Hematopoietic multipotent progenitor cell treated with erythropoietin and hydrocortisone succinate and interleukin-3 and kit ligand, for 6 days (in vitro differentiated cells): Measurements from ENCODE around the gene SLFN5.
"Not testable (repeated sequence)": the region's sequence is repeated elsewhere in the genome, so short reads cannot be mapped to it uniquely, and the experiment has no call there.

Source experiments
- DNase-seq: peaks from one replicate; pipeline ENCODE4 v3.0.0-alpha.2; 2015

The SLFN5 gene

DNA sequence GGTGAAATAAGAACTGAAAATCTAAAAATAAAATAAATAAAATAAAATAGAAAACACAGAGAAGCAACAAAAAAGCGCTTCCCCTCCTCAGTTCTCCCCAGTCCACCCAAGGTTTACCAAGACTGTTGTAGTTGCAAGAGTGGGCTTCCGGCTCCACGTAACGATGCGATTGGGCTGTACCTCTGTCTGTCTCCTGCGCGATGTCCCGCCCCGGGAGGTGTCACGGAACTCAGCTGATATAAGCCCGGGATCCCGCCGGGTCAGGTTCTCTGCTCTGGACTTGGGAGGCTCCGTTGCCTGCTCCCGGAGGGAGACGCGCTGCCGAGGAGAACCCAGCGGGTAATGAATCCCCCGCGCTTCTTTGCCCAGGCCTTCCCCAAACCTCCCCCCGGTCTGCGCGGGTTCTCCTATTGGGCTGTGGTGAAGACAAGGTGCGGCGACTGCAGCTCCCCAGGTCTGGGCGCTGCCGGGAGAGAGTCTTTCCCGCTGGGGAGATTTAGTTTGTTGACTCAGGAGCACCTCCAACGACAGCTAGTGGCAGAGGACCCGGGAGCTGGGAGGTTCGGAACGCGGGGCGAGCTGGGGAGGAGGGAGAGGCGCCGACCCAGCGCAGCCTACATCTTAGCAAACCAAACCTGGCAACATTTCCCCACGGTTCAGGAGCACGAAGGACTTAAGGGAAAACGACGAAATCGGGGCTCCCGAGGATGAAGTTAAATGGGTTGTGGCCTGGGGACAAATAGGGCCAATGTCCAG is at the start of gene SLFN5:
Gene SLFN5 (plus strand): TSS at position 268 of the 756 bp plus-strand sequence. CDS start 15,619 bp downstream, outside the sequence.
- DNase-seq, result peak; percentile 90

DNA sequence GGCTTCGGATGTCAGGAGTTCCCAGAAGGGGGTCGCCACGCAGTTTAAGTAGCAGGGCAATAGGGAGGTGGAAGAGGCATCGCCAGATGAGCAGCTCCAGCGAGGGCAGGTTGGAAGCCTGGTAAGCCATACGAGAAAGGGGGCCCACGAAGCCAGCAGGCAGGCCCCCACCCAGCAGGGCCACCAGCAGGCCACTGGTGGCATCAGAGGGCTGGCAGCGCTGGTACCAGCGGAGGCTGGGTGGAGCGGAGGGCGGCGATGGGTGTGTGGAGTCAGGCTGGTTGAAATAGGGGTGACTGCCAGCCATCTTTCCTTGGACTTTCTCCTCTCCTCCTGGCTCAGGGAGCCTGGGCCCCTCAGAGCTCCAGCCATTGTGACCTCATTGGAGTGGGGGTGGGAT is 48.9 kb upstream of the SLFN5 start, which contains the start of gene SLC35G3:
Gene SLC35G3 (minus strand): TSS at position 393 of the 400 bp plus-strand sequence. CDS start 86 bp downstream, at position 307.
- not testable (repeated sequence) for DNase-seq

DNA sequence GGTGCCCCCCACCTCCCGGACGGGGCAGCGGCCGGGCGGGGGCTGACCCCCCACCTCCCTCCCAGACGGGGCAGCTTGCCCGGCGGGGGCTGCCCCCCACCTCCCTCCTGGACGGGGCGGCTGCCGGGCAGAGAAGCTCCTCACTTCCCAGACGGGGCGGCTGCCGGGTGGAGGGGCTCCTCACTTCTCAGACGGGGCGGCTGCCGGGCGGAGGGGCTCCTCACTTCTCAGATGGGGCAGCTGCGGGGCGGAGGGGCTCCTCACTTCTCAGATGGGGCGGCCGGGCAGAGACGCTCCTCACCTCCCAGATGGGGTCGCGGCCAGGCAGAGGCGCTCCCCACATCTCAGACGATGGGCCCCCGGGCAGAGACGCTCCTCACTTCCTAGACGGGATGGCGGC is 47.8 kb upstream of the SLFN5 start:
- DNase-seq, result not testable (repeated sequence)

DNA sequence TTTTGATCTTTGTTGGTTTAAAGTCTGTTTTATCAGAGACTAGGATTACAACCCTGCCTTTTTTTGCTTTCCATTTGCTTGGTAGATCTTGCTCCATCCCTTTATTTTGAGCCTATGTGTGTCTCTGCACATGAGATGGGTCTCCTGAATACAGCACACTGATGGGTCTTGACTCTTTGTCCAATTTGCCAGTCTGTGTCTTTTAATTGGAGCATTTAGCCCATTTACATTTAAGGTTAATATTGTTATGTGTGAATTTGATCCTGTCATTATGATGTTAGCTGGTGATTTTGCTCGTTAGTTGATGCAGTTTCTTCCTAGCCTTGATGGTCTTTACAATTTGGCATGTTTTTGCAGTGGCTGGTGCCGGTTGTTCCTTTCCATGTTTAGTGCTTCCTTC is 40.3 kb upstream of the SLFN5 start:
- DNase-seq, result not testable (repeated sequence)

DNA sequence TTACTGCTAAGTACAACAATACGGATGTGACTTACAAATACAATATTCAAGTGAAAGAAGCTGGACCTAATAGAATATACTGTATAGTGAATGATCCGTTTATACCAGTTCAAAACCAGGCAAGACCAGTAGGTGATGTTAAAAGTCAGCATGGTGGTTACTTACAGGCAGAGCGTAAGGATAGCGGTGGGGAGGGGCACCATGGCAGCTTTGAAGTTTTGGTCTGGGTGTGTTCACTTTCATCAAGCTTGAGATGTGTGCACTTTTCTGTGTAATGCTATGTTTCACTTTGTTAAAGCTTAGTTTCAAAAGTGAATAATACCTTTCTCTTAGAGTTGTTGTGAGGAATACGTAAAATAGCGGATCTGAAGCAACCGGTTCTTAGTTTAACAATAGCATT is 32.1 kb upstream of the SLFN5 start:
- DNase-seq, result no peak

DNA sequence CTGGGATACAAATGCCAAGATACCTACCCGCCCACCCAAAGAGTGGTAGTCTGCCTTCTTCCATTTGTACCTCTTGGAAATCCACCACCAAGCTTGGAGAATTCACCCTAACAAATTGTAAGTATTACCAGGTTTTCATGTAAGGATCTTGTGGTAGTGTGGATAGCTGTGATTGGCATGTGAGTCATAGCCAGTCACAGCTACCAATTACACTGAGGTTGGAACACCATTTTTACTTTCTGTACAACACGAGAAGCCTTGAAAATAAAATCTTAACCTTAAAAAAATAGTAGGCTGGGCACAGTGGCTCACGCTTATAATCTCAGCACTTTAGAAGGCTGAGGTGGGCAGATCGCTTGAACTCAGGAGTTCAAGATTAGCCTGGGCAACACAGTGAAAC is 30.2 kb upstream of the SLFN5 start:
- no peak for DNase-seq

DNA sequence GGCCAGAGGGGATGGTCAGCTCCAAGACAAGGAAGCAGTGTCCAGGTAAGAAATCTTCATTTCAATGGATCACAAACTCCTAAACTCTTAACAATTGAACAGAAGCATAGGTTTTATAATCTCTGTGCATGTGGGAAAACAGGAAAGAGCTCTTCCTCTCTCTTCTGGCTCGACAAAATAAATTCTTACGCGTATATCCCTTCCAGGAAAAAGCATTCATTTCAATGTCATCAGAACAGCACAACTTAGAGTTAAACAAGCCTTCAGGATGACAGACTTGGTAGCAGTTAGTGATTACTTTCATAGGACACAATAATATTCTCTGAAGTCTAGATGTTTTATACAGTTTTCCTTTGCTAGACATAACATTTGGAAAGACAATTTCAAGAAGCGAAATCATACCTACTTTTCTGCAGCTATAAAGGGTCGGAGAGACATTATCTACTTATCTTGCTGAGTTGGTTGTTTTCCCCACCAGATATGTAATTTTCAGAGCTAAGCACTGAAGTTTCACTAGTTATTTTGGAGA is 29.4 kb upstream of the SLFN5 start:
- DNase-seq, result no peak

DNA sequence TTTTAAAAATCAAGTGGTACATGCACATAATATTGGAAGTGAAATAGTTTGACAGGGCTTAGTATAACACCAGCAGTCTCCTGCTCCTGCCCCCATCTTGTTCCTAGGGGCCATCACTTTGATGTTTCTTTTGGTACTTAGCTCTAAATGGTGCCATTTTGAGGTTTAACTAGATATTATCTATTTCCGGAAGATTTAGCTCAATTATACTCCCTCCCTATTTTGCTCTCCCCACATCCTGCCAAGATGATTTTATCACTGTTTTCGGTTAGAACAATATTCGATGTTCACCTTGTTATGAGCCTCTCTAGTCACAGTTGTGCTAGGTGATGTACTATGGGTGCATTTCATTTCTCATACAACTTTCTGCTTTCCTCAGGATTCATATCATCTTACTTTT is 28.7 kb upstream of the SLFN5 start:
- peak; percentile 69 for DNase-seq

DNA sequence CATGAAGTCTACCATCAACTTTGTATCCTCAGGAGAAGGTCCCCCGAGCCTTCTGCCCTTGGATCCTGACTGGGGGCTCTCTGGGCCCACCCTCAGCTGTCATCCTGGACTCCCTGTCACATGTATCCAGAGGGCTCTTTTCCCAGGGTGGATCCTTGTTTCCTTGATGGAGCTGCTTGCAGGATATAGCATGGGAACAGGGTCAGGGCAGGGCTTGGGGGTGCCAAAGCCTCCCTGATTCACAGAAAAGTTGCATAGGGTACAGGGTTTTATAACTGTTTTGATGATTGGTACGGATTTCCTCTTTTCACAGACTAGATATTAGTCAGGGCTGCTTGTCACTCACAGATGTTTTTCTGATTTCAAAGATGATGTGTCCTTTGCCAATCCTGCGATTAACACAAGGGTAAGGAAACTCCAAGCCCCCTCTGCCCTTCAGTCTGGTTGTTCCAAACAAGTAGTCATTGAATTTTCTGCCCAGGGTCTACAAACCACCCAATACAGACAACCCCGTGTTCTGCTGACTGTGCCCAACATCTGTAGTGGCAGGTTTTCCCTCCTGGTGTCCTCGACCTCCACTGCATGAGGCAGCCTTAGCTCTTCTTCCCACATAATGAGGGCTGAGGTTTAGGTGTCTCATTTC is 28.1 kb upstream of the SLFN5 start:
- peak; percentile 21 for DNase-seq

DNA sequence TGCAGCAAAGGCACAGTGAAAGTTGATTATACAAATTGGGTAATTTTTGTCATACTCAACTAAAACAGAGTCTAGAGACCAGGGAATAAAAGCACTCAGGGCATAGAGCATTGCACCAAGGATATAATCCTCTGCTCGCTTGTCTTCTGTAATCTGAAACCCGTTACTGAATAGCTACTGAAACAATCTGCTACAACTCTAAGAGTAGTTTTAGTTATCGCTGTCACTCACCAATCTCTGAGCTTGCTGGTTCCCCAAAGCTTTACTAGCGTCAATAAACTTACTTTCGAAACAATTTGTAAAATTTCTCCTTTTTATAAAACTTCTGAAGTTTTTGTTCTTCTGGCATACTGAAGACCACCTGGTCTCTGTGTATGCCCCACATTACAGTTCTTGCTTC is 25.8 kb upstream of the SLFN5 start:
- DNase-seq, result no peak

DNA sequence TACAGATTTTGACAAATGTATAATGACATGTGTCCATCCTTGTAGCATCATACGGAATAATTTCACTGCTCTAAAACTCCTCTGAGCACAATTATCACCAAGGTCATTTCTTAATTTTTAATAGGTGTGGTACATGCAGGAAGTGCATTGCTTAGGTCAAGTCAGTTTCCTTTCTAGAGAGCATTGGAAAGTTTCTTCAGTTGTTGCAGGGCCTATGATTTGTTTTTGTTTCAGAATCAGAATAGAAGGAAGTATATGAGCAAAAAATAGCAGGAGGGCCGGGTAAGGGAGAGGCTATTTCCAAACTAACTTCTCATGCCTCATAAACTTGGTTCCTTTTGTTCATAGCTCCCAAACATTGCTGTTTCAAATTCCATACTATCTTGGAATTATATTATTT is 24.0 kb upstream of the SLFN5 start:
- no peak for DNase-seq

DNA sequence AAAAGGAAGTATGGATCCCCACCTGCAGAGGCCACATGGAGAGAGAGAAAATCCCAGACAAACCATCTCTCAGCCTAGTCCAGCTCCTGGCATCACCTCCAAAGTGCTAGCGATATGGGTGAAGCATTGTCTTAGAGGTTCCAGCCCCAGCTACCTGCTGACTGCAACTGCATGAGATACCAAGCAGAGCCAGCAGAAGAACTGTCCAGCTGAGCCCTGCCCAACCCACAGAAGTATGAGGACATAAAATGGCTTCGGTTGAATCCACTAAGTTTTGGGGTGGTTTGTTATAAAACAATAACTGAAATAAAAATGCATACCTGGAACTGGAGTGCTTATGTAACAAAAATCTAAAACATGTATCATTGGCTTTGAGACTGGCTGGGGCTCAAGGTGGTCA is 20.4 kb upstream of the SLFN5 start:
- no peak for DNase-seq

DNA sequence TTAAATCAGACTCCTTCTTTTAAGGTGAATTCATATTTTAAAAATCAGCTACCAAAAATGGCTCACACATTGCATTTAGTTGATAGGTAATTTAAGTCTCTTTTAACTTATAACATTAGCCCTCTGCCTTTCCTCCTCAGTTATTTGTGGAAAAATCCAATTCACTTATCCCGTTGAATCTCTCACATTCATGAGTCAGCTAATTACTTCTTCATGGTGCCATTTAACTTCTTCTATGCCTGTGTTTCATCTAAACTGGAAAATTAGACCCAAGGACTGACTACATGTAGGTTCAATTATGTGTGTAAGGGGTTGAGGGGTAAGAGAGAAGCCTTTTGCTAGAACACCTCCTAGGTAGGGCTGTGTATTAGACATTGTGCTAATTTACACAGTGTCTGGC is 18.4 kb upstream of the SLFN5 start:
- DNase-seq, result no peak

DNA sequence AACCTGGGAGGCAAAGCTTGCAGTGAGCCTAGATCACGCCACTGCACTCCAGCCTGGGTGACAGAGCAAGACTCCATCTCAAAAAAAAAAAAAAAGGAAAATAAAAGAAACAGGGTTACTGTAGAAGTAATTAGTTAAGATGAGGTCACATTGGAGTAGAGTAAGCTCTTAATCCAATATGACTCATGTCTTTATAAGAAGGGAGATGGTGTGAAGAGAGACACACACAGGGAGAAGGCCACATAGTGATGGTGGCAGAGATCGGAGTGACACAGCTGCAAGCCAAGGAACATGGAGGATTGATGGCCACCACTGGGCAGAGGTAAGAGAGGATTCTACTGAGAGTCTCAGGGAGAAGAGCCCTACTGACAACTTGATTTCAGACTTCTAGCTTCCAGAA is 15.3 kb upstream of the SLFN5 start:
- DNase-seq, result no peak

DNA sequence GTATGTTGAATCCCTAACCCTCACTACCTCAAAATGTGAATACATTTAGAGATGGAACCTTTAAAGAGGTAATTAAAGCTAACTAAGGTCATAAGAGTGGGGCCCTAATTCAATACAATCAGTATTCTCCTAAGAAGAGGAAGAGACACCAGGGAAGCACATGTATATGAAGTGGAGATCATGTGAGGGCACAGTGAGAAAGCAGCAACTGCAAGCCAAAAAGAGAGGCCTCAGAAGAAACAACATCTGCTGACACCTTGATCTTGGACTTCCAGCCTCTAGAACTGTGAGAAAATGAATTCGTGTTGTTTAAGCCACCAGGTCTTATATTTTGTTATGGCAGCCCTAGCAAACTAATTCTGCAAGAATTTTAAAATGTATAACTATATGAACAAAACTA is 13.2 kb upstream of the SLFN5 start:
- no peak for DNase-seq

DNA sequence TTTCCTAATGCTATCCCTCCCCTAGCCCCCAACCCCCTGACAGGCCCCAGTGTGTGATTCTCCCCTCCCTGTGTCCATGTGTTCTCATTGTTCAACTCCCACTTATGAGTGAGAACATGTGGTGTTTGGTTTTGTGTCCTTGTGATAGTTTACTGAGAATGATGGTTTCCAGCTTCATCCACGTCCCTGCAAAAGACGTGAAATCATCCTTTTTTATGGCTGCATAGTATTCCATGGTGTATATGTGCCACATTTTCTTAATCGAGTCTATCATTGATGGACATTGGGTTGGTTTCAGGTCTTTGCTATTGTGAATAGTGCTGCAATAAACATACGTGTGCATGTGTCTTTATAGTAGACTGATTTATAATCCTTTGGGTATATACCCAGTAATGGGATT is 8.6 kb upstream of the SLFN5 start:
- not testable (repeated sequence) for DNase-seq

DNA sequence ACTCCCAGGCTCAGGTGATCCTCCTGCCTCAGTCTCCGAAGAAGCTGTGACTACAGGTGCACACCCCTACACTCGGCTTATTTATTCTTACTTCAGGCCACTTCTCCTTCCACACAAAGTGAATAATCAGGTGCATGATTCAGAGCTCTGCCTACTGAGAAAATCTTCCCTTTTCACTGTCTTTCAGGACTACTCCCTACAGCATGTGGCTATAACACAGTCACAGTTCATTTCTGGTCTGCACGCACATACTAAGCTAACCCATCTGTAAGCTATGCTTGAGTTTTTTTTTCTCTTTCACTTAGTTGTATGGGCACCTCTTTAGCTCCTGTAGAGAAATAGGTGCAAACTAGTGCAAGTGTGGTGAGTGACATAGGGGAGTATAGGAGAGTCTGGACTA is 7.6 kb upstream of the SLFN5 start:
- no peak for DNase-seq

DNA sequence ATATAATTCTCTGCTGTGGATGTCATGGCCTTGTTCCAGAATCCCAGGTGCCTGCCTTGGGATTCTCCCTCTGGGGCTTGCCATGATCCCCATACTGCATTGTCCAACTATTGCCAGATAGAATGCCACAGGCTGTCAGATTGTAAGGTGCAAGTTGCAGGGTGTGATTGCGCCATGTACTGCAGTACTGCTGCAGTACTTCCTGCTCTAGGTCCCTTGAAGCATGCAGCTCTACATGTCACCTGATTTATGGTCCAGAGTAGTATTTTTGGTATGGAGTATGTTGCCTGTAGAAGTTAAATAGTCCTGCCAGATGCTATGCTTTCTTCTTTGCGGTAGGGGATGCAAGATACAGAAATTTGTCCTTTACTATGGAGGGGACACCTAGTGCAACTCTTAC is 7.0 kb upstream of the SLFN5 start:
- DNase-seq, result no peak

DNA sequence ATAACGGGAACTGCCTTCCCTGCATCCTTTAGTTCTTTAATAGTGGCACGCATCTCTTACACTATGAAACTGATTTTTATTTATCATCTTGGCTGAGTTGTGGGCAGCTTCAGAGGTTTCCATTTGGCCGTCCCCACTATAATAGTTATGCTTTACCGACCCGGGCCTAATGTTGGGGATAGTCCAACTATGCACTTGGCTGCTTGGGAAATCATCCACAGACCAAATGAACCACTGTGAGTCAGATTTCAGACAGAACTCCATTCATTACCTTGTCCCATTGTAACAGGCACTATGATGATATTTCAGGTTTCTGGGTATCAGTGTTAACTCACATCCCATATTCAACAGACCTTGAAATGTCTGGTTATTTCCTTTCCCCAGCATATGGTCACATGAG is 6.1 kb upstream of the SLFN5 start:
- no peak for DNase-seq

DNA sequence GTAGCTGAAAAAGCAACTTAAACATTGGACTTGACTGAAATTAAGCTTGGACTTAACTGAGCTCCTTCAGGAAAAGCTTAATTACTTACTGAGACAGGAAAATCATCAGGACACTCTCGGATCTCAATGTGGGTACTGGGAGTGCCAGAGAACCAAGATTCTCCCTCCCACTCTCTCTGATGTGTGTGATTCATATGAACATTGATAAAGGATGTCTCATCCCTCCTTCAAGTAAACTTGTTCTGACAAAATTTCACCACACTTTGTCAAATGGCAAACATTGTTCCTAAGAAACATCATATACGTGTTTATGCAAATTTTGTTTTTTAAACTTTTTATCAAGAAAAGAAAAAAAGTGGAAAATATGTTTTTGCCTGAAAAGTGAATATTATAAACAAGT is 4.1 kb upstream of the SLFN5 start:
- no peak for DNase-seq

DNA sequence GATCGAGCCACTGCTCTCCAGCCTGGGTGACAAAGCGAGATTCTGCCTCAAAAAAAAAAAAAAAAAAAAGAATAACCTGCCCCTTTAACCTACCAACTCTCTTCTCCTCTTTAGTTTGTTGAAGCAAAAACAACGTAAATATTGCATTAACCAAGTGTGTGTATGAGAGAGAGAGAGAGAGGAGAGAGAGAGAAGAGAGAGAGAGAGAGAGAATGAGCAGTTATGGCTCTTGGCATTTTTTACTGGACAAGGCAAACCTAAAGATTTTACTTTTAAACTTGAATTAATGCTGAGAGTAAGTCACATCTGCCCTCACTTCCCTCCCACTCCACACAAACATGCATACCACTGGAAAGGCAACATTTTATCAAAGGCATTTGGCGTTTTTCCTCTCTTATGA is 3.0 kb upstream of the SLFN5 start:
- no peak for DNase-seq

DNA sequence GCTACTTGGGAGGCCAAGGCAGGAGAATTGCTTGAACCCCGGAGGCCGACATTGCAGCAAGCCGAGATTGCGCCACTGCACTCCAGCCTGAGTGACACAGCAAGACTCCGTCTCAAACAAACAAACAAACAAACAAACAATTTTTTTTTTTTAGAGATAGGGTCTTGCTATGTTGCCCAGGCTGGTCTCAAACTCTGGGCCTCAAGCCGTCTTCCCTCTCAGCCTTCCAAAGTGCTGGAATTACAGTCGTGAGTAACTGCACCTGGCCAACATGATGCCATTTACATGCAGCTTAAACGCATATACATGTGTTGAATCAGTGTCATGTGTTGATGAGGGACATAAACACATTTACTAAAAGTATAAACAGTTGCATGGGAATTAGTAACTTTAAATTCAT is 2.0 kb upstream of the SLFN5 start:
- no peak for DNase-seq

DNA sequence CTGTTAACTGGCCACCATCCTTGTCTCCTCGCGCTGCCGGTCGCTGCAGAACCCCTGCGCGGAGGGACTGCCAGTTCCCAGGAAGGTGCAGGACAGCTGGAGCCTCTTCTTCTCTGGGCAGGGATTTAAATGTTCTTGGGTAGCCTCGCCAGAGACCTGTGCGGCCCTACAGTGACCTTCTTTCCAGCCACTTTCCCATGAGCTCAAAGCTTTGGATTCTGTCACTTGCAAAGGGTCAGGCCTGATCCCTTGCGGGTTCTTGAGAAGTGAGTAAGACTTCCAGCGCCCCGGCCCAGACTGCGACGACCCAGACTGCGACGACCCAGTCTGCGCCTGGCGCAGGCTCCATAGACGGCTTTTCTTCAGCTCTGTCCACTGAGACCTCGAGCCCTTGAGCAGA is 1.4 kb upstream of the SLFN5 start:
- DNase-seq, result no peak

DNA sequence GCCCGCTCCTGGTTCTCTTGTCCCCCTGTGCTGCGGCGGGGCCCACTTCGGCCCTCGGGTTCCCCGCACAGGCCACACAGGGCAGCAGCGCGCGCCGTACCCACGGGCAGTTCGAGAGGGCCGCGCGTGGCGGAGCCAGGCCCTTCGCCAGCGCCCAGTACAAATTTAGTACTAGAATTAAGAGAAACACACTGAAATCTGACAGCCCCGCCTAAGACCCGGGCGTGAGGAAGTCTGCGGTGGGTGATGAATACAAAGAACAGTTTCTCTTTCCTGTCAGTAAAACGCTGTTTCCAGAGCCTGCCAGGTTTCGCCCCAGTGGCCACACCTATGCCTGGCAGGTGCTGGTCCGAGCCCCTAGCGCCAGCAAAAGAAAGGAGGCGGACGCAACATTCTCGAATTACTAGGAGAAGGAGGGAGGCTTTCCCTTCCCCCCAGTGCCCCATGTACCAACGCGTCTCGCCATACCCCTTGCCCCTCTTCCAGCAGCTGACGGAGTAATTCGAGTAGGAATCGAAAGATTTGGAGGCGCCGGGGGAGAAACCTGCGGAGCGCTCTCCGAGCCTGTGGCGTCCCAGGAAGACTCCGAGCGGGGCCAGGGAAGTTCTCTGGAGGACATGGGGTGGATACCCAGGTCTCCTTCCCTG is 591 bp upstream of the SLFN5 start:
- DNase-seq, result peak; percentile 73
